ENCODE results near the gene MRPL37.

The MRPL37 gene

GRCh38 chr1:54225986-54226559 is 26.1 kb downstream of the MRPL37 start:
- Histone ChIP-seq H3K27me3 (ENCODE audit: low read length) (no peaks in the 10 kb centered on the region), H3K9me3 (ENCODE audit: insufficient read depth, low read length) (no peaks in the 10 kb centered on the region), H3K27ac (ENCODE audit: low read depth, low read length) (no peak overlapping the region), H3K4me2 (ENCODE audit: low read depth, low read length, poor library complexity, severe bottlenecking) (no peak overlapping the region), H4K20me1 (ENCODE audit: low read depth, low read length) (no peaks in the 10 kb centered on the region), H3K4me3 (ENCODE audit: insufficient read depth, low read length, poor library complexity, severe bottlenecking) (no peak overlapping the region), H3K36me3 (ENCODE audit: low read length) (no peaks in the 10 kb centered on the region), H2AFZ (ENCODE audit: low read depth, low read length, severe bottlenecking) (no peak overlapping the region), H3K79me2 (ENCODE audit: insufficient read depth, low read length) (no peaks in the 10 kb centered on the region), H3K9me2 (replicated peaks; ENCODE audit: insufficient read depth, low read length) (no peaks in the 10 kb centered on the region), H3K9ac (ENCODE audit: low read length) (no peak overlapping the region), H3F3A (ENCODE audit: insufficient read depth) (no peaks in the 10 kb centered on the region)
- TF ChIP-seq CTCF (IDR thresholded peaks at IDR 0.05; ENCODE audit: insufficient read depth, low read length, poor library complexity, severe bottlenecking) (no peak), EZH2phosphoT487 (conservative IDR thresholded peaks at IDR 0.05; ENCODE audit: low read length) (no peak)

- H3K27me3 ChIP-seq (ENCODE audit: low read length): no peaks in the 10 kb centered on the region
- H3K9me2 ChIP-seq (replicated peaks; ENCODE audit: insufficient read depth, low read length): no peaks in the 10 kb centered on the region
- H3K4me2 ChIP-seq (ENCODE audit: low read depth, low read length, poor library complexity, severe bottlenecking): no peak overlapping the region
- H3K9ac ChIP-seq (ENCODE audit: low read length): no peak overlapping the region
- H3K9me3 ChIP-seq (ENCODE audit: insufficient read depth, low read length): no peaks in the 10 kb centered on the region
- H4K20me1 ChIP-seq (ENCODE audit: low read depth, low read length): no peaks in the 10 kb centered on the region
- H3K79me2 ChIP-seq (ENCODE audit: insufficient read depth, low read length): no peaks in the 10 kb centered on the region
- no peak overlapping the region for H3K4me3 ChIP-seq (ENCODE audit: insufficient read depth, low read length, poor library complexity, severe bottlenecking)
- H3F3A ChIP-seq (ENCODE audit: insufficient read depth): no peaks in the 10 kb centered on the region
- no peaks in the 10 kb centered on the region for H3K36me3 ChIP-seq (ENCODE audit: low read length)
- TF ChIP-seq EZH2phosphoT487 (conservative IDR thresholded peaks at IDR 0.05; ENCODE audit: low read length): no peak
- TF ChIP-seq CTCF (IDR thresholded peaks at IDR 0.05; ENCODE audit: insufficient read depth, low read length, poor library complexity, severe bottlenecking): no peak
- no peak overlapping the region for H3K27ac ChIP-seq (ENCODE audit: low read depth, low read length)
- H2AFZ ChIP-seq (ENCODE audit: low read depth, low read length, severe bottlenecking): no peak overlapping the region
Observed at GRCh38 chr1:54227091-54227602, 27.2 kb downstream of the MRPL37 start.

- TF ChIP-seq EZH2phosphoT487 (conservative IDR thresholded peaks at IDR 0.05; ENCODE audit: low read length) (no peak), CTCF (IDR thresholded peaks at IDR 0.05; ENCODE audit: insufficient read depth, low read length, poor library complexity, severe bottlenecking) (no peak)
- H3K36me3 ChIP-seq (ENCODE audit: low read length): no peaks in the 10 kb centered on the region
Observed at GRCh38 chr1:54227891-54228310, 27.9 kb downstream of the MRPL37 start.

More at GRCh38 chr1:54227891-54228310, 27.9 kb downstream of the MRPL37 start:
- no peaks in the 10 kb centered on the region for H3K27me3 ChIP-seq (ENCODE audit: low read length)
- no peaks in the 10 kb centered on the region for H4K20me1 ChIP-seq (ENCODE audit: low read depth, low read length)
- no peaks in the 10 kb centered on the region for H3K9me2 ChIP-seq (replicated peaks; ENCODE audit: insufficient read depth, low read length)
- no peak overlapping the region for H2AFZ ChIP-seq (ENCODE audit: low read depth, low read length, severe bottlenecking)
- no peaks in the 10 kb centered on the region for H3K9me3 ChIP-seq (ENCODE audit: insufficient read depth, low read length)
- H3K9ac ChIP-seq (ENCODE audit: low read length): no peak overlapping the region
- H3F3A ChIP-seq (ENCODE audit: insufficient read depth): no peaks in the 10 kb centered on the region
- H3K27ac ChIP-seq (ENCODE audit: low read depth, low read length): no peak overlapping the region
- no peak overlapping the region for H3K4me2 ChIP-seq (ENCODE audit: low read depth, low read length, poor library complexity, severe bottlenecking)
- H3K4me3 ChIP-seq (ENCODE audit: insufficient read depth, low read length, poor library complexity, severe bottlenecking): no peak overlapping the region
- no peaks in the 10 kb centered on the region for H3K79me2 ChIP-seq (ENCODE audit: insufficient read depth, low read length)
